ENCODE measurements around the gene MTR.

The MTR gene

DNA sequence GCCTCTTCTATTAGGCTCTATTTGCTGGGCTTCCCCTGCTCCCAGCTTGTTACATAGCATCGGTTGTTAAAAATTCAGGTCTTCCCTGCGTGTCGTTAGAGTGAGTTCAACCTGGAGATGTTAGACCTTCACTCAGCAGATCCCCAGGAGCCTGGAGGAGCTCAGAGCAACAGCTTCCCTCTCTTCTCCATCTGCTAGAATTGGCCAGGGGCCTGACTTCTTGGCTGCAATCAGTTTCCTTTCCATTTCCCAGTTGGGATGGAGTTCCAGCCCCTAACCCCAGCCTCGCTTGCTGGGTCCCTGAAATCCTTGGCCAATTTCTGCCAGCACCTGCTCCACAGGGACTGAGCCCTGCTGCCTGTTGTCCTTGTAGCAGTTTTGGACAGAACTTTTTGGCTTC lies 153.3 kb downstream of the MTR start:
- FAIRE-seq: no peak
- TF ChIP-seq, protein P1, sequence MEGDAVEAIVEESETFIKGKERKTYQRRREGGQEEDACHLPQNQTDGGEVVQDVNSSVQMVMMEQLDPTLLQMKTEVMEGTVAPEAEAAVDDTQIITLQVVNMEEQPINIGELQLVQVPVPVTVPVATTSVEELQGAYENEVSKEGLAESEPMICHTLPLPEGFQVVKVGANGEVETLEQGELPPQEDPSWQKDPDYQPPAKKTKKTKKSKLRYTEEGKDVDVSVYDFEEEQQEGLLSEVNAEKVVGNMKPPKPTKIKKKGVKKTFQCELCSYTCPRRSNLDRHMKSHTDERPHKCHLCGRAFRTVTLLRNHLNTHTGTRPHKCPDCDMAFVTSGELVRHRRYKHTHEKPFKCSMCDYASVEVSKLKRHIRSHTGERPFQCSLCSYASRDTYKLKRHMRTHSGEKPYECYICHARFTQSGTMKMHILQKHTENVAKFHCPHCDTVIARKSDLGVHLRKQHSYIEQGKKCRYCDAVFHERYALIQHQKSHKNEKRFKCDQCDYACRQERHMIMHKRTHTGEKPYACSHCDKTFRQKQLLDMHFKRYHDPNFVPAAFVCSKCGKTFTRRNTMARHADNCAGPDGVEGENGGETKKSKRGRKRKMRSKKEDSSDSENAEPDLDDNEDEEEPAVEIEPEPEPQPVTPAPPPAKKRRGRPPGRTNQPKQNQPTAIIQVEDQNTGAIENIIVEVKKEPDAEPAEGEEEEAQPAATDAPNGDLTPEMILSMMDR (IDR thresholded peaks at IDR 0.05; ENCODE audit: insufficient read depth, missing control alignments): no peak
- no peak for DNase-seq (ENCODE audit: insufficient read length, low spot score)

DNA sequence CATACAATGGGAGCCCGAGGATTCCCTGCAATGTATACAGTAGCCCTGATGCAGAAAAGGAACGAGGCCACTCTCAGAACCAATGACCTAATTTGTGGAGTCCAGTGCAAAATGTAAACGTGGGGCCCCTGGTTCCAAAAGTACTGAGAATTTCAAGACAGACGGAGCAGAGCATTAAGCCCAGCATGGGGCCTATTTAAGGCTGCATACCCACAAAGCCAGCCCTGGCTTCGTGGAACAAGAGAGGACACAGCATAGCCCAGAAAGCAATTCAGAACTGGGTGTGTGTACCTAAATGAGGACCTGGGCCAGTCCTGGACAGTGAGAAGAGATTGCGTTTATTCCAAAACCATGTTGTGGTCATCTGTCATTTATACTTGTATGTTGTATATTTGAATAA lies 153.9 kb downstream of the MTR start:
- TF ChIP-seq, protein P1 (IDR thresholded peaks at IDR 0.05; ENCODE audit: insufficient read depth, missing control alignments): no peak
- FAIRE-seq (no peak), DNase-seq (ENCODE audit: insufficient read length, low spot score) (no peak)

DNA sequence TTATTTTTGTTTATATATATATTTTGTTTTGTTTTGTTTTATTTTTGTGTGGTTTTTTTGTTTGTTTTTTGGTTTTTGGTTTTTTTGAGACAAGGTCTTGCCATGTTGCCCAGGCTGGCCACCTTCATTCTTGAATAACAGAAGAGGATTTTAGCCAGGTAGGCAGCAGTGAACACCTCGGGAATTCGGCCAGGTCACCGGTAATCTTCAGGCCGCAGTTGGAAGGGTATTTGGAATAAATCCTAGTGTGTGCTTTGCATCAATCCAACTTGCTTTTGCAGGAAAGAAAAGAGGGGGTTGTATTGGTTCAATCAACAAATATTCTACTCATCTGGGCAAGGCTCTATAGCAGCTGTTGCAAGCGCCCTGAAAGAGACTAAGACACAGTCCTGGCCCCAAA lies 155.3 kb downstream of the MTR start:
- FAIRE-seq (no peak), DNase-seq (ENCODE audit: insufficient read length, low spot score) (no peak)
- TF ChIP-seq, protein P1 (IDR thresholded peaks at IDR 0.05; ENCODE audit: insufficient read depth, missing control alignments): no peak

DNA sequence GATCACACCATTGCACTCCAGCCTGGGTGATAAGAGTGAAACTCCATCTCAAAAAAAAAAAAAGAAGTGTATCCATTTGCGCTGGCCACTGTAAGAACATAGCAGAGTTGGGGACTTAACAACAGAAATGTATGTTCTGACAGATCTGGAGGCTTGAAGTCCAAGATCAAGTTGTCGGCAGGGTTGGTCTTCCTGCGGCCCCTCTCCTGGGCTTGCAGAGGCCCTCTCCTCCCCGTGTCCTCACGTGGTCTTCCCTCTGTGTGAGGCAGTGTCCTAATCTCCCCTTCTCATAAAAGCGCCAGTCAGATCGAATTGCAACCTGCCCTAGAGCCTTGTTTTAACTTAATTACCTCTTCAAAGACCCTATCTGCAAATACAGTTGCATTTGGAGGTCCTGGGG lies 156.6 kb downstream of the MTR start:
- DNase-seq (ENCODE audit: insufficient read length, low spot score) (no peak), FAIRE-seq (no peak)
- TF ChIP-seq, protein P1 (IDR thresholded peaks at IDR 0.05; ENCODE audit: insufficient read depth, missing control alignments): no peak

DNA sequence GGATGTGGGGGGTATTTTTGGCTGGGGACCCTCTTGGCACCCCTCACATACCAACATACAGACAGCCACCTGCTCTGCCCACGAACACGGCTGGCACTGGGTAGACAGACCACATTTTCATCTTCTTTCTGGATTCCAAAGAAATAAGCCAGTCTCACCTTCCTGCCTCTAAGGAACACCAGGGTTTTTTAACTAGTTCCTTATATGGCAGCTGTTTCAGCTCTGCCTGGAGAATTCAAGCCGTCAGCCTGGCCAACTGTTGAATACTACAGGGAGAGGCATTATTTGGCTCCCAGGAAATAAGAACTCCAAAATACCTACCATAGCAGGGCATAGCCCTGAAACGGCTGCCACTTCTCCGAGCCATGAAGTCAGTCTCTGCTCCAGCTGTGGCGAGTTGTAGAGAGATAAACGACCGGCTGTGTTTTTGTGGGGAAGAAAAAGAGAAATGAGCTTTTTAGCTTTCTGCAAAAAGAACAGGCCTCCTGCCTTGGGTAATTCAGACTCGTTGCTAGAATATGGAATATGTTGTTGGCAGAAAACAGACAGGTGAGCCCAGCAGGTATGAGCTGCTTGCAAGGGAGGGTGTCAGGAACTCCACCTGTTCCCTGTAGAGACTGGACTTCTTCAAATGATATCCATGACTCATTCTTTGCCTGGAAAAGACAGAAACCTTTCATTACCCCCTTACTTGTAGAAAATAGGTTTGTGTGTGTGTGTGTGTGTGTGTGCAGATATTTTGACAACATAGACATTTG lies 157.3 kb downstream of the MTR start:
- no peak for FAIRE-seq
- DNase-seq (ENCODE audit: insufficient read length, low spot score): no peak
- TF ChIP-seq, protein P1 (IDR thresholded peaks at IDR 0.05; ENCODE audit: insufficient read depth, missing control alignments): no peak

DNA sequence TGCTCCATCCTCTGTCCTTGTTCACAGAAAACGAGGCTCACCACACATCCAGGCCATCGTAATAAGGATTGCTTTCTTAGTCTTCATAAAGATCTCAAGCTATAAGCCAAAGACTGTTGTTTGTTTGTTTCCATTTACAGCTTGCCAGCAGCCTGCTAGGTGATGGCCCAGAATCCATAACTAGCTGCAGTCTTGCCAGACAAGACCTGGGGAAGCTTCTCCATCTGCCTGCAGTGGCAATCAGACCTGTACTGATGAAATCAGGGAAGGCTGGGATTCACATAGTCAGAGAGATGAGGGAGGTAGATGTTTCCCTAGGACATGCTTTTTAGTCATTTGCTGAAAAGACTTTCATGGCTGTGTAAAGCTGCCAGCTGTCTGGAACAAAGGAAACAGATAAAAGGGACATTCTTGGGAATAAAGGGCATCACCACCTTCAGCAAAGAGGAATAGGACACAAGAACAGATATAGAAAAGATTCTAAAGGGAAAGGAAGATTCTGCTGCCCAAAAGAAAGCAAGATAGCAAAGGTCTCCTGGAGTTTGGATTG lies 158.1 kb downstream of the MTR start:
- DNase-seq (ENCODE audit: insufficient read length, low spot score) (no peak), FAIRE-seq (no peak)
- TF ChIP-seq, protein P1 (IDR thresholded peaks at IDR 0.05; ENCODE audit: insufficient read depth, missing control alignments): no peak

Measured in D721Med (cell line).